ENCODE measurements around the gene HEPHL1.

The HEPHL1 gene

GRCh38 chr11:94017446-94017845, 3.7 kb upstream of the HEPHL1 start:
- no peaks in the 10 kb centered on the region for H3K36me3 ChIP-seq (ENCODE audit: control insufficient read depth, insufficient read depth, low read length)
- H3K27ac ChIP-seq (ENCODE audit: insufficient read depth, low read depth, low read length, poor library complexity, severe bottlenecking), result no peak overlapping the region
- no peaks in the 10 kb centered on the region for H3K27me3 ChIP-seq (ENCODE audit: control insufficient read depth, insufficient read depth, low read length, poor library complexity, severe bottlenecking)
- no peaks in the 10 kb centered on the region for H3K9me3 ChIP-seq (ENCODE audit: control insufficient read depth, low read length)
- H3K4me1 ChIP-seq (ENCODE audit: control insufficient read depth, insufficient read depth, low read length), result no peaks in the 10 kb centered on the region
- no peak overlapping the region for H3K4me3 ChIP-seq (ENCODE audit: insufficient read depth, low read depth, low read length)

- H3K27ac ChIP-seq (ENCODE audit: insufficient read depth, low read depth, low read length, poor library complexity, severe bottlenecking), result no peak overlapping the region
- no peaks in the 10 kb centered on the region for H3K9me3 ChIP-seq (ENCODE audit: control insufficient read depth, low read length)
- WGBS, 2 experiments, result 42 to 74% methylated on average over 1 to 2 of the region's 4 CpGs
- H3K4me1 ChIP-seq (ENCODE audit: control insufficient read depth, insufficient read depth, low read length), result no peaks in the 10 kb centered on the region
- no peak overlapping the region for H3K4me3 ChIP-seq (ENCODE audit: insufficient read depth, low read depth, low read length)
- H3K36me3 ChIP-seq (ENCODE audit: control insufficient read depth, insufficient read depth, low read length), result no peaks in the 10 kb centered on the region
- H3K27me3 ChIP-seq (ENCODE audit: control insufficient read depth, insufficient read depth, low read length, poor library complexity, severe bottlenecking), result no peaks in the 10 kb centered on the region
These were observed 2.4 kb upstream of the HEPHL1 start for GRCh38 chr11:94018721-94019120.

GRCh38 chr11:94023856-94024255, 2.7 kb downstream of the HEPHL1 start:
- Histone ChIP-seq H3K27ac (ENCODE audit: insufficient read depth, low read depth, low read length, poor library complexity, severe bottlenecking) (no peak overlapping the region), H3K4me3 (ENCODE audit: insufficient read depth, low read depth, low read length) (no peak overlapping the region)
- WGBS, 2 experiments, result 85 to 91% methylated on average over 2 of the region's 2 CpGs

DNA sequence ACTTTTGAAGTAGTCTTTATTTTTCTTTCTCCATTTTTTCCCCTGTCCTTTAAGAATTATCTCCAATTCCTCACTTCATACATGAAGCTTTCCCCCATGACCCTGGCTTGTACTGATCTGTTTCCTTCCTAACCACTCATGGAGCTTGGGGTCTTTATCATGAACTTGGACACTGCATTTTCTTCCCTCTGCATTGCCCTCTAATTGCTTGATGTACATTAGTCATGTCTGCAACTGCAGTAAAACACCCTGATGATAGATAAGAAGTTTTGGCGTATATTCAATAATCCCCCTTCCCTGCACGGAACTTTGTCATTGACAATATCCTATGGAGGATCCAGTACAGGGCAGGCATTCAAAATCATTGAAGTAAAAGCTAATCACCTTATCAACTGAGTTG, 3.4 kb downstream of the HEPHL1 start:
- Histone ChIP-seq H3K4me3 (ENCODE audit: insufficient read depth, low read depth, low read length) (no peak overlapping the region), H3K27me3 (ENCODE audit: control insufficient read depth, insufficient read depth, low read length, poor library complexity, severe bottlenecking) (no peaks in the 10 kb centered on the region), H3K4me1 (ENCODE audit: control insufficient read depth, insufficient read depth, low read length) (no peaks in the 10 kb centered on the region), H3K27ac (ENCODE audit: insufficient read depth, low read depth, low read length, poor library complexity, severe bottlenecking) (no peak overlapping the region), H3K9me3 (ENCODE audit: control insufficient read depth, low read length) (no peaks in the 10 kb centered on the region), H3K36me3 (ENCODE audit: control insufficient read depth, insufficient read depth, low read length) (no peaks in the 10 kb centered on the region)
- 90 to 94% methylated on average over 2 of the region's 2 CpGs for WGBS, 2 experiments

More at GRCh38 chr11:94023856-94024255, 2.7 kb downstream of the HEPHL1 start:
- H3K27me3 ChIP-seq (ENCODE audit: control insufficient read depth, insufficient read depth, low read length, poor library complexity, severe bottlenecking), result no peaks in the 10 kb centered on the region
- no peaks in the 10 kb centered on the region for H3K9me3 ChIP-seq (ENCODE audit: control insufficient read depth, low read length)
- no peaks in the 10 kb centered on the region for H3K36me3 ChIP-seq (ENCODE audit: control insufficient read depth, insufficient read depth, low read length)
- no peaks in the 10 kb centered on the region for H3K4me1 ChIP-seq (ENCODE audit: control insufficient read depth, insufficient read depth, low read length)

DNA sequence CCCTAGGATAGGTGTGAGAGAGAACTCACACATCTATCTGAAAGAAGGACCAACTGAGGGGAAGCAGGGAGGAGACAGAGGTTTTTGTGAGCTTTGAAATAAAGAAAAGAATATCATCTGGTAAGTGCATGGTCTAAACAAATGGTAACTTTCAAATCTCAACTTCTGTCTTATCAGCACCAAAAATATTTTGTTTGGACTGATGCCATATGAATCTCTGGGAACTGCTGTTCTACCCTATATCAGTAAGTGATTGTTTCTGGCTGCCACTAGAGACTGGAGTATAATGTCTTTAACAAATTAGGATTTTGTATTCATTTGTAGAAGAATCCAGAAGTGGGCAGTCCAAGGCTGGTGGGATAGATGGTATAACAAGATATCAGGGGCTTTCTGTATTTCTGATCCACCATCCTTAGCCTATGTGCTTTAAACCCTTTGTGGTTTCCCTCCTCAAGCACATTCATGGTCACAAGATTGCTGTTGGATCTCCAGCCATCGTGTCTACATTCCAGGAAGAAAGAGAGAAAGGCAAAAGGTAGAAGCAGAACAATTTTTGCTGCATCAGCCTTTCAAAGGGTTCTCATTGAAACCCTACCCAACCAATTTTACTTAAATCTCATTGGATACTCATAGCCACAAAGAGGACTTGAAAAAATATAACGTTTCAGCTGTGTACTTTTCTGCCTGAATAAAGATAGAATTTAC, 4.7 kb downstream of the HEPHL1 start:
- no peaks in the 10 kb centered on the region for H3K27me3 ChIP-seq (ENCODE audit: control insufficient read depth, insufficient read depth, low read length, poor library complexity, severe bottlenecking)
- 89 to 93% methylated on average over 2 of the region's 2 CpGs for WGBS, 2 experiments

DNA sequence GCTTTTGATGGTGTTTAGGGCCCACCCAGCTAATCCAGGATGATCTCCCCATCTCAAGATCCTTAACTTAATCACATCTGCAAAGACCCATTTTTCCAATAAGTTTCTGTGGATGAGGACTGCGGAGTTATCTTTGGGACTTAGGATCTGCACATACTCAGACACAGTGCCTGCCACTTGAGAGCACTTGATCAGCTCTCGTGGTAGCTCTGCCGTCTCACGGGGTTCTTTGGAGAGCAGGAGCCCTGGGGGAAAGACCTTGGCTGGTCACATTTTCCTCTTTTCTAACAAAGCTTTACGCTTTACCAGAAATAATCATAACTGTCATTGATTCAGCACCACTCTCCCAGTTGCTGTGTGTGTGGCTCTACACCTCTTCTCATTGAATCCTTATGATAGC, 6.1 kb downstream of the HEPHL1 start:
- Histone ChIP-seq H3K4me3 (ENCODE audit: insufficient read depth, low read depth, low read length) (no peak overlapping the region), H3K4me1 (ENCODE audit: control insufficient read depth, insufficient read depth, low read length) (no peaks in the 10 kb centered on the region), H3K36me3 (ENCODE audit: control insufficient read depth, insufficient read depth, low read length) (no peaks in the 10 kb centered on the region), H3K9me3 (ENCODE audit: control insufficient read depth, low read length) (no peaks in the 10 kb centered on the region), H3K27ac (ENCODE audit: insufficient read depth, low read depth, low read length, poor library complexity, severe bottlenecking) (no peak overlapping the region), H3K27me3 (ENCODE audit: control insufficient read depth, insufficient read depth, low read length, poor library complexity, severe bottlenecking) (no peaks in the 10 kb centered on the region)
- WGBS, 2 experiments, result 96 to 97% methylated on average over 5 of the region's 5 CpGs

More for the DNA sequence above, 4.7 kb downstream of the HEPHL1 start:
- Histone ChIP-seq H3K4me1 (ENCODE audit: control insufficient read depth, insufficient read depth, low read length) (no peaks in the 10 kb centered on the region), H3K4me3 (ENCODE audit: insufficient read depth, low read depth, low read length) (no peak overlapping the region), H3K36me3 (ENCODE audit: control insufficient read depth, insufficient read depth, low read length) (no peaks in the 10 kb centered on the region), H3K27ac (ENCODE audit: insufficient read depth, low read depth, low read length, poor library complexity, severe bottlenecking) (no peak overlapping the region), H3K9me3 (ENCODE audit: control insufficient read depth, low read length) (no peaks in the 10 kb centered on the region)

GRCh38 chr11:94028436-94028835, 7.3 kb downstream of the HEPHL1 start:
- H3K27me3 ChIP-seq (ENCODE audit: control insufficient read depth, insufficient read depth, low read length, poor library complexity, severe bottlenecking), result no peaks in the 10 kb centered on the region
- WGBS, 2 experiments, result 95% methylated on average over 2 of the region's 2 CpGs; no CpG with 5 or more reads in 1 of the 2 experiments
- H3K27ac ChIP-seq (ENCODE audit: insufficient read depth, low read depth, low read length, poor library complexity, severe bottlenecking), result no peak overlapping the region

DNA sequence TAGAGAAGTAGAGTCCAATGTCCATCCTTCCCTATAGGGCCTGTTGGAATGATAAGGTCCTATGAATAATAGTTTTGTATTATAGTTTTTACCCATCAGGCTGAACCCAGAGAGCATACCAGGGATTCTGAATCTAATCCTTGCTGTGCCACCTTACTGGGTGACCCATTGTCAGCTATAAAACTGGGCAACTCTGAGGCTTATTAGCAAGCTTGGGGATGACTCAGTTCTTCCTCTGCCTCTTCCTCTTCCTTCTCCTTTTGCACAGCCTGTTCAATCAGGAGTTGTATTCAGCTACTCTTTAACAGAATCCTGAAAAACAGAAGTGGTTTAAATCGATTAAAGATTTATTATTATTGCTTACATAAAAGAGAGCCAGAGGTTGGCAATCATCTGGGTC, 8.9 kb downstream of the HEPHL1 start:
- H3K4me1 ChIP-seq (ENCODE audit: control insufficient read depth, insufficient read depth, low read length), result no peaks in the 10 kb centered on the region
- no peaks in the 10 kb centered on the region for H3K9me3 ChIP-seq (ENCODE audit: control insufficient read depth, low read length)
- H3K4me3 ChIP-seq (ENCODE audit: insufficient read depth, low read depth, low read length), result no peak overlapping the region
- no peaks in the 10 kb centered on the region for H3K27me3 ChIP-seq (ENCODE audit: control insufficient read depth, insufficient read depth, low read length, poor library complexity, severe bottlenecking)
- no peaks in the 10 kb centered on the region for H3K36me3 ChIP-seq (ENCODE audit: control insufficient read depth, insufficient read depth, low read length)
- 100% methylated on average over 1 of the region's 1 CpG for WGBS, 2 experiments
- H3K27ac ChIP-seq (ENCODE audit: insufficient read depth, low read depth, low read length, poor library complexity, severe bottlenecking), result no peak overlapping the region

More at GRCh38 chr11:94028436-94028835, 7.3 kb downstream of the HEPHL1 start:
- Histone ChIP-seq H3K9me3 (ENCODE audit: control insufficient read depth, low read length) (no peaks in the 10 kb centered on the region), H3K36me3 (ENCODE audit: control insufficient read depth, insufficient read depth, low read length) (no peaks in the 10 kb centered on the region), H3K4me3 (ENCODE audit: insufficient read depth, low read depth, low read length) (no peak overlapping the region), H3K4me1 (ENCODE audit: control insufficient read depth, insufficient read depth, low read length) (no peaks in the 10 kb centered on the region)

GRCh38 chr11:94031625-94032024, 10.5 kb downstream of the HEPHL1 start:
- no peaks in the 10 kb centered on the region for H3K27me3 ChIP-seq (ENCODE audit: control insufficient read depth, insufficient read depth, low read length, poor library complexity, severe bottlenecking)
- H3K27ac ChIP-seq (ENCODE audit: insufficient read depth, low read depth, low read length, poor library complexity, severe bottlenecking), result no peak overlapping the region
- 94 to 97% methylated on average over 4 of the region's 4 CpGs for WGBS, 2 experiments
- no peak overlapping the region for H3K4me3 ChIP-seq (ENCODE audit: insufficient read depth, low read depth, low read length)
- H3K4me1 ChIP-seq (ENCODE audit: control insufficient read depth, insufficient read depth, low read length), result no peaks in the 10 kb centered on the region
- no peaks in the 10 kb centered on the region for H3K9me3 ChIP-seq (ENCODE audit: control insufficient read depth, low read length)
- H3K36me3 ChIP-seq (ENCODE audit: control insufficient read depth, insufficient read depth, low read length), result no peaks in the 10 kb centered on the region

- no peak overlapping the region for H3K27ac ChIP-seq (ENCODE audit: insufficient read depth, low read depth, low read length, poor library complexity, severe bottlenecking)
- 81% methylated on average over 4 to 5 of the region's 5 CpGs for WGBS, 2 experiments
These were observed 10.9 kb downstream of the HEPHL1 start for GRCh38 chr11:94032066-94032465.

More at GRCh38 chr11:94032066-94032465, 10.9 kb downstream of the HEPHL1 start:
- Histone ChIP-seq H3K27me3 (ENCODE audit: control insufficient read depth, insufficient read depth, low read length, poor library complexity, severe bottlenecking) (no peaks in the 10 kb centered on the region), H3K4me3 (ENCODE audit: insufficient read depth, low read depth, low read length) (no peak overlapping the region), H3K9me3 (ENCODE audit: control insufficient read depth, low read length) (no peaks in the 10 kb centered on the region), H3K36me3 (ENCODE audit: control insufficient read depth, insufficient read depth, low read length) (no peaks in the 10 kb centered on the region), H3K4me1 (ENCODE audit: control insufficient read depth, insufficient read depth, low read length) (no peaks in the 10 kb centered on the region)
